Activated CD8-positive, alpha-beta memory T cell treated with anti-CD3 and anti-CD28 coated beads, Interleukin-2, amount 50 U/mL, for 24 hours (primary cell): ENCODE measurements around the gene TRIM66.

Source experiments
- DNase-seq: peaks from one replicate; pipeline ENCODE4 v3.0.0-alpha.2; 2020; ENCODE audit errors: extremely low read depth

TRIM66 gene

DNA sequence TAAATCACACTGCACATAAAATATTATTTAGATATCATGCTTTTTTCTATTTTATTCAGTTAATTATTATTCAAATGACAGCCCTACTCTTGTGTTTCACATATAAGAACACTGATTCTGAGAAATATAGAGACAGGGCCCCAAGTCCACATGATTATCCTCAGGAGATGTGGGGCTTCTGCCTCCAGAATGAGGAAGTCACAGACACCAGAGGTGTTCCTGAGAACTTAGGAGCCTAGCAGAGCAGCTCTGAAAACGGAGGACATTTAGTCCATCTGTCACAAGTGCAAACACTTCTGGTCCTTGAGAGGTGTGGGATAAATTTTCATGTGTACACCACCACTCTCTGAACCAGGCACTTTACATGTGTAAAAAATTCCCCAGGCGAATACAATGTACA is 26.2 kb downstream of the TRIM66 start:
- no peak for DNase-seq

GRCh38 chr11:8654503-8654902 is 28.0 kb downstream of the TRIM66 start:
- no peak for DNase-seq

- no peak for DNase-seq
Observed at GRCh38 chr11:8652140-8652539, 30.3 kb downstream of the TRIM66 start.

GRCh38 chr11:8650401-8650990 is 32.0 kb downstream of the TRIM66 start:
- DNase-seq: no peak

- no peak for DNase-seq
Observed at GRCh38 chr11:8649361-8649760, 33.1 kb downstream of the TRIM66 start.

- DNase-seq: no peak
Observed at GRCh38 chr11:8646873-8647272, 35.6 kb downstream of the TRIM66 start.

DNA sequence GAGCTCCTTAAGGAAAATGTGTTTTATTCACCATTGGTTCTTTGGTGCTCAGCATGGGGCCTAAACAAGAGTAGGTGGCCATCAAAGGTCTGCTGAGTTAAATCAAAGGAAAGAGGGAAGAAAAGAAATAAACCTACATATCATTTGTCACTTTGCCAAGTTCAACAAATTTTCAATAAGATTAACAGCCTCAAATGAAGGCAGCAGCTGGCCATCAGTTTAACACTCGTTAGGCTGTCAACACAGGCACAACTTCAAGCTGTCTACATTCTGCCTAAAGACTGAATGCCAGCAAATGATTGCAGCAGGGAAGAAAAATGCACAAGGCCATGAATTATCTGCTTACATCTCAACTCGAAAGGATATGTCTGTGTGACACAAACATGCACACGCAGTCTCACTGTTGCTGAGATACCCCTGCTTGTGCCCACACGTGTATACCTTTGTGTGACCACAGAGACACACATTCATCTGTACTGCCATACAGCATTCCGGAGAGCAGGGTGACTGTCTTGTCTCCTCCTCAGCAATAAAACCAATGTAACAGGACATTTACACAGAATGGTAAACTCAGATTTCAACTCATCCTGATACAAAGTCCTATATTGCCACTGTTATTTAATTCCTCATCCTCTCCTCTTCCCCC is 40.1 kb downstream of the TRIM66 start:
- DNase-seq: no peak

DNA sequence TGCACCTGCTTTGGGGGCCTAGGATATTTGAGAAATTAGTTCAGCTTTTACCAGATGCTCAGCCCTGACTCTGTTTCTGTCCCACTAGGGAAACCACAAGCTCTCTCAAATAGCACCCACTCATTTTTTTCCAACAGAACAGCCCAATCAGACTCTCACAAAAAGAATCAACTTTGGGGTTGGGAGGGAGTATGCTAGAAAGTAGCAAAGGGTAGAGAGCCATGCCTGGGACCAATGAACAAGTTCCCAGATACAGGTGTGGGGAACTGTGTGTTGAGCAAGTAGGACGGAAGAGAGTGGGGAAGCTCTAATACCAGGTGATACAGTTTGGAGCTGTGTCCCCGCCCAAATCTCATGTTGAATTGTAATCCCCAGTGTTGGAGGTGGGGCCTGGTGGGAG is 41.1 kb downstream of the TRIM66 start:
- no peak for DNase-seq

- DNase-seq: no peak
Observed at GRCh38 chr11:8640267-8640906, 42.1 kb downstream of the TRIM66 start.

GRCh38 chr11:8639655-8640054 is 42.8 kb downstream of the TRIM66 start:
- DNase-seq: no peak

GRCh38 chr11:8638300-8638699 is 44.2 kb downstream of the TRIM66 start:
- DNase-seq: no peak

DNA sequence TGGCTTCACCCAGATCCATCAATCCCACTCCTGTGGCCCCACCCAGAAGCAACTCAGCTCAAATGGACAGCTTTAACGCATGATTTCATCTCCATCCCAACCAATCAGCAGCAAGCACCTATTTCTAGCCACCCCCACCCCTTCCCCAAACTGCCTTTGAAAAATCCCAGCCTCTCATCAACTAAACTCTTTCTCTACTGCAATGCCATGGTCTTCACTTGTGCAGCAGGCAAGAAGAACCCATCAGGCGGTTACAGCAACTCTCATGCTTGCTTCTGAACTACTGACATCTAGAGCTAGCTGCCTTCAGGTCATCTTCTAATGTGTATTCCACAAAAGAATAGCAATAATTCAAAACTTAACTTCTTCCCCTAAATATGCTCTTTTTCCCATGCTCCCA is 46.3 kb downstream of the TRIM66 start:
- no peak for DNase-seq

GRCh38 chr11:8634498-8634897 is 48.0 kb downstream of the TRIM66 start:
- DNase-seq: no peak

- no peak for DNase-seq
Observed at GRCh38 chr11:8631395-8632118, 50.9 kb downstream of the TRIM66 start.

DNA sequence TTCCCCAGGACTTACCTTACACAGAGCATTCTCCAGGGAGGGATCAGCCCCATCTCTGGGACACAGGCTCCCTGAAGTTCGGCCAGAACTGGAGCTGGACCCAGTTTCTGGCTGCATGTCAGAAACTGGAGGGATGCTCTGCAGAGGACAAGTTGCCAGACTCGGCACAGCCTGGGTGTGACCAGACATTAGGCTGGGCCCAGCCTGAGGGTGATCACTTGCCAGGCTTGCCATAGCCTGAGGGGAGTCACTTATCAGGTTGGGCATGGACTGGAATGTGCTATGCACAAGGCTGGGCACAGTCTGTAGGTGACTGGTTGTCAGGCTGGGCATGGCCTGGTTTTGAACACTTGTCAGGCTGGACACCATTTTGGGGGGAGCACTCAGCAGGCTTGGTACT is 57.8 kb downstream of the TRIM66 start:
- DNase-seq: no peak

GRCh38 chr11:8621147-8621546 is 61.3 kb downstream of the TRIM66 start:
- no peak for DNase-seq

DNA sequence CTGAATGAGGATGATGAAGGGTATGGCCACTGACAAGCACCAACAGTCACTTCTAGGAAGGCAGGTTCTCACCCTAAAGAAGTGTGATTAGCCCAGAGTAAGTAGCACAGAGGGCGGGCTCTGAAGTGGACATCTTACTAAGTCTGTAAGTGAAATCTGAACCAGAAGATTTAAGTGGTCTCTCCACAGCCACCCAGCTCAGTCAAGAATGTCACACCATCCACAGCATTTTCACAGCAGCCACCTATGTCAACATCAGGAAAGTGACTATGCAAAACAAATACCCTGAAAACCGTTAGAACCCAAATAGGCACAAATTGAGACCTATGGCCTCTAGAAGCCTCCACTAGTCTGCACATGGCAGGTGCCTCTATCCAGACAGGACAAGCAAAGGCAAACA is 65.4 kb downstream of the TRIM66 start:
- DNase-seq: no peak

DNA sequence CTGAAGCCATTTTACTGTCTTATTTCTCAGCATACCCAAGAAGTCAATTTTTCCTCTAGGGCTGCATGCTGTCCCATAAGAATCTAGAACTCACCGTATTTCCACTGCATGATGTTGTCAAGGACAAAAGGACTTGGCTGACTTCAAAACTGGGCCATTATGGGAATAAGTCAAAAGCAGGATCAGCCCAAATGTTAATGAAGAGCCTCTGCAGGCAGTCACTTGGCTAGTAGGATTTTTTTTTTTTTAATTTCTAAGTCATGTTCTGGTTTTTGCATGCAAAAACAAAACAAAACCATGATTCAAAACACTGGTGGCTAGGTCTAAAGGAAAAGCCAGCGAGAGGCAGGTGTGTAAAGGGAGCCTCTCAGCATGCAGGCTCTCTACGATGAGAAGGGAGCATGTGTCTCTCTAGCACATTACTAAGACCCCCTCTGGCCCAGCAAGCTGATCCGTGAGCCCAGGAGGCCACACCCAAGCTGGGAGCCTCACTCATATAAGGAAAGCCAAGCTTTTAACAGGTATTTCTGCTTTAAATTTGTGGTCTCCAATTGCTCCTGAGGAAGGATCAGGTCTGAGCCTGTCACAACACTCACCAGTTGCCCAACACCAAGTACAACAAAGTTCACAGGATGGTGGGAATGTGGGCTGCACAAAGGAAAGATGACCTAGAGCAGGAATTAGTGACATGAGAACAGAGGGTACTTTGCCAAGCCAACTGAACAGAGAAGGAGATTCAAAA is 67.0 kb downstream of the TRIM66 start:
- DNase-seq: no peak

DNA sequence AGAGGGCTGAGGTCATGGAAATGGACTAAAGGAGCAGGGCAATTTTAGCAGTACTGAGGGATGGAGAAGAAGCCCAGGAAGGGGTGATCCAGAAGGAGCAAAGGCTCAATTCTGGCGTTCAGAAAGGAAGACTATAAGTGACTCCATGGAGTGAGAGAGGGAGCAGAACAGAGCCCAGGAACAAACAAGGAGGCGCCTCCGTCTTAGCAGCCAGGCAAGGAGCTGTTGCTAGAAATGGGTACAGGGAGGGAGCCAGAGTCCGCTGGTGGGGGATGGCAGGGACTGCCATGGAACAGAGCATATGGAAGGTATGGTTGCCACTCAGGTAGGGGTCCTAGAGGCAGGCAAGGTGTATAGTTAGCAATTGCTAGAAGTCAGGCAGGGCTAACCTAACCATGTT is 68.0 kb downstream of the TRIM66 start:
- DNase-seq: no peak

GRCh38 chr11:8613036-8613435 is 69.4 kb downstream of the TRIM66 start:
- no peak for DNase-seq

DNA sequence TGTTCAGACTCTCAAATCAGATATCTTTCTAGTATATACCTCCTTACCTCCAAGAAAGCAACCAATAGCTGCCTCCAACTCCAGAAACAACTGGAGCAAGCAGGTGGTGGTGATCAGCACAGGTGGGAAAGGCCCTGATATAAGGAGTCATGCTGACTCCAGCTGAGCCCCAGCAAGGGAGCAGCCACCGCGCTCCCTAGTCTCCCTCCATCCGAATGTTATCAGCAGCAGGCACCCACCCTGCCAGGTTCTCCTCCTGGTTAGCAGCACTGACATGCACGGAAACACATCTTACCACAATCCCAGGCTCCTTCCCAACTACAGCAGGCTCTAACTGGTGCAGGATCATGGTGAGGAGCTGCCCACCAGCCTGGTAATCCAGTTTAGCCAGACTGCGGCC is 69.9 kb downstream of the TRIM66 start:
- DNase-seq: no peak

DNA sequence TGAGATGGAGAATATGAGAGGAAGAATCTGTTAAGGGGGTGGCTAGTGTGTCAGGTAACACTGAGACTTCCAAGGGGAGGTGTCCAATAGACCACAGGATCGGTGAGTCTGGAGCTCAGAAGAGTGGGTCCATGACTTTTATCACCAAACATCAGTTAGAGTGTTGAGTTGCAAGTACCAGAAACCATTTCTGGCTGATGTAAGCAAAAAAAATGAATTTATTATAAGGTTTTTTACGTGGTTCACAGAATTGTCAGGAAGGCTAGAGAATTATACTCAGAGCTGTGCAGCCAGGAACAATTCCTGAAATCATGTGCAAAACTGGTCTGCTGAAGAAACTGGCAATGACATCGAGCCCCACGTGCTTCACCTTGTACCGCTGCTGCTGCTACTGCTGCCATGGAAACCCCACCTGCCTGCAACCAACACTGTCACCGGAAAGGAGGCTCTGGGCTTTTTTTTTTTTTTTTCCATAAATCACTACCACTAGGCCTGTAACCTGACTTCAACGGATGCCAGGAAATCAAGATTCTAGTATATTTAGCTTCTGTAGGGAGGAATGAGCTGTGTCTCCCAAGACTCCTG is 71.8 kb downstream of the TRIM66 start:
- DNase-seq: no peak
